AML-193 (cell line): ENCODE data around the gene GRK5.

Experiments used
- DNase-seq, 2 experiments: peaks; one replicate each; lab custom pipeline; 2025; lab: John Stamatoyannopoulos, UW

GRK5 gene

GRCh38 chr10:119316002-119316358 is 108.6 kb downstream of the GRK5 start:
- DNase-seq: no peak

GRCh38 chr10:119316729-119317097 is 109.3 kb downstream of the GRK5 start:
- DNase-seq: no peak

- DNase-seq: no peak
These were observed 111.2 kb downstream of the GRK5 start for GRCh38 chr10:119318411-119319160.

- no peak for DNase-seq
These were observed 112.0 kb downstream of the GRK5 start for GRCh38 chr10:119319161-119319919.

GRCh38 chr10:119319920-119320258 is 112.5 kb downstream of the GRK5 start:
- no peak for DNase-seq

- DNase-seq: no peak
These were observed 113.6 kb downstream of the GRK5 start for GRCh38 chr10:119320981-119321380.

GRCh38 chr10:119323085-119324016 is 116.0 kb downstream of the GRK5 start:
- DNase-seq: no peak

- no peak for DNase-seq
These were observed 117.8 kb downstream of the GRK5 start for GRCh38 chr10:119325131-119325530.

GRCh38 chr10:119326167-119326566 is 118.8 kb downstream of the GRK5 start:
- no peak for DNase-seq

- no peak for DNase-seq
These were observed 119.8 kb downstream of the GRK5 start for GRCh38 chr10:119327096-119327745.

- DNase-seq: no peak
These were observed 120.9 kb downstream of the GRK5 start for GRCh38 chr10:119328223-119328622.

- DNase-seq: no peak
These were observed 123.0 kb downstream of the GRK5 start for GRCh38 chr10:119330342-119330741.

- DNase-seq: no peak
These were observed 123.7 kb downstream of the GRK5 start for GRCh38 chr10:119331061-119331460.

- no peak for DNase-seq
These were observed 125.9 kb downstream of the GRK5 start for GRCh38 chr10:119333146-119333792.

- no peak for DNase-seq
These were observed 128.4 kb downstream of the GRK5 start for GRCh38 chr10:119335671-119336353.

- DNase-seq: no peak
These were observed 129.2 kb downstream of the GRK5 start for GRCh38 chr10:119336599-119336998.

- DNase-seq: no peak
These were observed 129.9 kb downstream of the GRK5 start for GRCh38 chr10:119337223-119337622.

GRCh38 chr10:119337796-119338432 is 130.5 kb downstream of the GRK5 start:
- no peak for DNase-seq

- DNase-seq: no peak
These were observed 131.7 kb downstream of the GRK5 start for GRCh38 chr10:119339109-119339508.

GRCh38 chr10:119340893-119341458 is 133.6 kb downstream of the GRK5 start:
- DNase-seq: no peak
